Gastroesophageal sphincter (tissue), 3 donors: ENCODE measurements around the gene AFAP1.

Experiments
- CTCF ChIP-seq, 4 experiments: fragments of 200-600 bp in 2 of 4; fragments of 450-650 bp in 2 of 4; sonication (generic) in 1 of 4; IDR thresholded peaks; one replicate each; pipeline ENCODE4 v1.5.1; 2017 to 2019; ENCODE audit warnings: antibody characterized with exemption in 4 of 4, mild to moderate bottlenecking in 2 of 4, moderate library complexity in 2 of 4
- POLR2A ChIP-seq, 2 donors: fragments of 450-650 bp; IDR thresholded peaks; one replicate each; pipeline ENCODE4 v1.6.1; 2017; ENCODE audit warnings: antibody characterized with exemption in 2 of 2, mild to moderate bottlenecking in 2 of 2, moderate library complexity in 1 of 2

- TF ChIP-seq POLR2A (IDR thresholded peaks at IDR 0.05) (no peak), CTCF (IDR thresholded peaks at IDR 0.05) (no peak)
These were observed 3.5 kb upstream of the AFAP1 start for GRCh38 chr4:7943211-7943610.
